ENCODE measurements around the gene VWA2.

DNA sequence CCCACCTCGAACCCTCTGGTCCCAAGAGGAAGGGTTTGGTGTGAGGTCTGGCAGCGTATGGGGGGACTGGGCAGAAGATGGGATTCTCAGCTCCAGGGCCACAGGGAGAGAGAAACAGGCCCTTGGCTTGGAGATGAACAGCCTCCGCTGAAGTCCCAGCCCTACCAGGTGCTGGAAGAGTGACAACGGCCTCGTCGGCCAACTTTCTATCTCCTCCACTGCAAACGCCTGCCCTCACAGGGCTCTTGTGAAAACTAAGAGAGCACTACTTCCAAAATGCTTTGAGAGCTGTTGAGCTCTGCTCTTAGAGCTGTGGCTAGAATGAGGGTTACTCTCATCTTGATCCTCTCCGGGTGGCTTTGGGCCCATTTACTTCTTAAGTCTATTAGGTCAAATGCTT, 101.8 kb downstream of the VWA2 start:
- TF ChIP-seq, protein P1, sequence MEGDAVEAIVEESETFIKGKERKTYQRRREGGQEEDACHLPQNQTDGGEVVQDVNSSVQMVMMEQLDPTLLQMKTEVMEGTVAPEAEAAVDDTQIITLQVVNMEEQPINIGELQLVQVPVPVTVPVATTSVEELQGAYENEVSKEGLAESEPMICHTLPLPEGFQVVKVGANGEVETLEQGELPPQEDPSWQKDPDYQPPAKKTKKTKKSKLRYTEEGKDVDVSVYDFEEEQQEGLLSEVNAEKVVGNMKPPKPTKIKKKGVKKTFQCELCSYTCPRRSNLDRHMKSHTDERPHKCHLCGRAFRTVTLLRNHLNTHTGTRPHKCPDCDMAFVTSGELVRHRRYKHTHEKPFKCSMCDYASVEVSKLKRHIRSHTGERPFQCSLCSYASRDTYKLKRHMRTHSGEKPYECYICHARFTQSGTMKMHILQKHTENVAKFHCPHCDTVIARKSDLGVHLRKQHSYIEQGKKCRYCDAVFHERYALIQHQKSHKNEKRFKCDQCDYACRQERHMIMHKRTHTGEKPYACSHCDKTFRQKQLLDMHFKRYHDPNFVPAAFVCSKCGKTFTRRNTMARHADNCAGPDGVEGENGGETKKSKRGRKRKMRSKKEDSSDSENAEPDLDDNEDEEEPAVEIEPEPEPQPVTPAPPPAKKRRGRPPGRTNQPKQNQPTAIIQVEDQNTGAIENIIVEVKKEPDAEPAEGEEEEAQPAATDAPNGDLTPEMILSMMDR (IDR thresholded peaks at IDR 0.05), result no peak
- TF ChIP-seq ZFX (IDR thresholded peaks at IDR 0.05; ENCODE audit: borderline replicate concordance), result no peak
